HG02970 (cell line): Measurements from ENCODE around the gene PLPPR4.
"Not testable (repeated sequence)": the region's sequence is repeated elsewhere in the genome, so short reads cannot be mapped to it uniquely, and the experiment has no call there.

Experiments
- ATAC-seq: cut with Tn5 transposase; IDR thresholded peaks from one replicate; pipeline ENCODE4 v1.9.1; 2021; ENCODE audit warnings: mild to moderate bottlenecking, moderate library complexity, moderate number of reproducible peaks; ENCODE audit not compliant: unreplicated experiment, low FRiP score

The PLPPR4 gene

DNA sequence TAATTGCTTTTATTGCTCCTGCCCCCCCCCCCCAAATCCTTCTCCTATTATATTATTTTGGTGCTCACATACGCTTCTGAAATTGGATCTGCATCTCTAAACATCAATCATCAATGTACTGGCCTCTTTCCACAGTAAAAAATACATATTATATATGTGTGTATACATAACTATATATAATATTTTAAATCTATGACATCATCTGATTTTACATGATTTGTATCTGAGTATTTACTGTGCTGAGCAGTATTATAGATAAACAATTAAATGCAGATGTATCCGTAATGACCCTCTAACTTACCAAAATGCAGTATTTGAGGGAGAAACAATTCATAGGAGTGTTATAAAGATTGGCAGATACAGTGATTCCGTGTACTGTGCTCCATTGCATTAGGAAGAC lies 832 bp downstream of the PLPPR4 start:
- ATAC-seq, result no peak

DNA sequence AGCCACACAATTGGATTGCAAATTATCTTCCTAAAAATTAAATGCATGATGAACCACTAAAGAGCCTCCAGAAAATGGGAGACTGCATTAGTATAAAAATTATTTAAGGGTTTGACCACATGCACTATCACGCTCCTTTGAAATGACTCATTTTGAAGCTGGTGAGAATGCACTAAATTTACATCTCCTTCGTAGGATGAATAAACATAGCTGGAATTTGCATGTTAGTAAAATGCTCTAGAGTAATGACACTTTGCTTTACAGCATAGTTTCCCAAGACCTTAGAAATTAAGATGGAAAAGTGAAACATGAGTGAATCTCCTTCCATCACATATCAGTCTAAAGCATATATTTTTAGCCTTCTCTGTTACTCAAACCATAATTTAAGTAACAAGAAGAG lies 2.4 kb downstream of the PLPPR4 start:
- ATAC-seq, result no peak

DNA sequence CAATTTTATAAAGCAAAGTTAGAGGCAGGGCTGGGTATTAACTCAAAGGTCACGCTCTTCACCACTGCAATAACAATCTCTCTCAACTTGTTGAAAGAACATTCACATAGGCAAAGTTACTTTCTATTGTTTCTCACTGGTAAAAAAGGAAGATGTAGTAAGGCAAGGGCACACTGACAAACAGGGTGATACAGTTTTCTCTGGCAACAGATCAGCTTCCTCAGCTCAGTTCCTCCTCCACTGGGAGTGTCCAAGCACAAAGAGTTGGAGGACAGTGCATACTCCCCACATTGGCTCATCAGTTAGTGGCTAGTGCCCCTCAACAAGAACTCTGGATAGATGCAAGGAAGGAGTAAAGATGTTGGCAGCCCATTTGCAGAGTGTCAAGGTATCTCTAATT lies 3.7 kb downstream of the PLPPR4 start:
- ATAC-seq, result no peak

DNA sequence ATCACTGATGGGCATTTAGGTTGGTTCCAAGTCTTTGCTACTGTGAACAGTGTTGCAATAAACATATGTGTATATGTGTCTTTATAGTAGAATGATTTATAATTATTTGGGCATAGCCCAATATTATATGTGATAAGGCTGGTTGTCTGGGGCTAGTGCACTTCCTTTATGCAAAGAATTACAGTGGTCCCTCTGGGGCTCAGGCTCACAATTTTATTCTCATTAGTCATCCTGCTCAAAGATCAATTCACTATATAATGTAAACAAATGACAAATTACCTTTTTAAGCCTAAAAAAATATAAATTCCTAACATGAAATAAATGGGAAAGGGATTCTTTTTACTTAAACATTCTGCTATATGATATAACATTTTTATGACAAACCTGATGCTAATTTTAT lies 5.0 kb downstream of the PLPPR4 start:
- no peak for ATAC-seq

DNA sequence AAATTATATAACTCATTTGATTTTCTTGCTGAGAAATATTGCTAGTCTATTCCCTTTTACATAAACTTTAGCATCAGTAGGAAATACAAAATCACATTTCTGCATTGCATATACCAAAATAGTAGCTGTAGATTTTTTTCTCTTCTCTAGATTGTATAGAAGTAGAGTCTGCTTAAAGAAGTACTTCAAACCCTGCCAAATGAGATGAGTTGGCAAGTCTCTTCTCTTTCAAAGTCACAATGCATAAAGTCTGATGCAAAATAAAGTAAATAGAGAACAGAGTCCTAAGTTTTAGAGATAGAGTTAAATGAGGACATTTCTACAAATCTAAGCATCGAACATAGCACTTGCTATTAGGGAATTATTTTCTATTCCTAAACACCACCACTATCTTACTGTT lies 6.4 kb downstream of the PLPPR4 start:
- ATAC-seq, result no peak

DNA sequence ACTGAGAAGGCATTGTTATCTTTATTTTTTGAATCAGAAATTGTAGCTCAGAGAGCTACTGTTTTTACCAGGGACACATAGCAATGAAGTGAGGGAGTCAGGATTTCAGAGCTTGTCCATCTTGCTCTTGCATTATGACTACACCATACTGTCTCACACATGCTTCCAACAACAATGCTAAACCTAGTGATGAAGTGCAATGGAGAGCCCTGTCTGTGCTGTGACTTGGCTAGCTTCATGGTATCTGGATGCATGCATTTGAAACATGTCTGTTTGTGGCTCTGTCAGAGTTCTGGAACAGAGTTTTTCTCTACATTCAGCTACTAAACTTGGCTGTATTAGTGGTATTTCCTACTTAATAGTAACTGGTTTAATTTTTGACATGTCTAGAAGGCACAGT lies 7.0 kb downstream of the PLPPR4 start:
- no peak for ATAC-seq

DNA sequence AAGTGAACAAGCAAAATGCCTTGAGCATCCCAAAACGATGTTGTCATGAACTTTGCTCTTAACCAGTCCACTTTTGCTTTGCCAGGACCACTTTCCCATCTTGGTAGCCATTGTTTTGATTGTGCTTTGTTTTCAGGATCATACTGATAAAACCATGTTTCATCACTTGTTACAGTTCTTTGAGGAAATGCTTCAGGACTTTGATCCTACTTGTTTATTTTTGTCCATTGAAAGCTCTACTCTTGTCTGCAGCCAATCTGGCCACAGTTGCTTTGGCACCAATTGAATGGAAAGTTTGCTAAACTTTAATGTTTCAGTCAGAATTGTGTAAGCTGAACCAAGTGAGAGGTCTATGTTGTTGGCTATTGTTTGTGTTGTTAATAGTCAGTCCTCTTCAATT lies 12.8 kb downstream of the PLPPR4 start:
- no peak for ATAC-seq

DNA sequence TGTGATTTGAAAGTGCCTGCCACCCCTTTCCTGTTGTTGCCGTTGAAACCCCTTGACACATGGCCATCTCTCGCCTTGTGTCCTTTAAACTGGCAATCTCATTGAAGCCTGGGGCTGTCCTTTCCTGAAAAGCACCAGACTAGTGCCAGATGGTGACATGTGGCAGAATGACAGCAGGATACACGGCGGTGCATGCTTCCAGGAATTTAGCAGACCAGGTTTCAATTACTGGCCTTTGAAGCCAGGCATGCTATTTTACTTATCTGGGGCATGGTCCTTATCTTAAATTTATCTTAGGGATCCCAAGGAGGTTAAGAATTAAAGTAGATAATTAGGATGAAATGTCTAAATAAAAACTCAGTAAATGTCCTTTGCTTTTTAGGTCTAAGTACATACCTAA lies 15.2 kb downstream of the PLPPR4 start:
- ATAC-seq, result no peak

DNA sequence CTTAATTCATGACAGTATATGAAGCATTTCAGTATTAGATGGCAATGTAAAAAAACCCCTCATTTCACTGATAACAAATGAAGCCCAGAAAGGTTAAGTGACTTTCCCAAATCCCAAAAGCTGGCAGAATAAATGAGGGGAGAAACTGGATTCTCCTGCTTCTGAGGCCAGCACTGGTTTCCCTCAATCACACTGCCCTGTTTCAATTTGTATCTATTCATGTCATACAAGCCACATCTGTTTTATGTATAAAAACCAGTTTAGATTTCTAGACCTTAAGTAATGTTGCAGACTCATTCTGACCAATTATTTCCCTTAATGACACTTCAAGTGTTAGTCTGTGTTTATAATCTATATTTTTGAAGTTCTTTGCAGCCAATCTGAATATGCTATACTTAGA lies 16.8 kb downstream of the PLPPR4 start:
- ATAC-seq, result no peak

DNA sequence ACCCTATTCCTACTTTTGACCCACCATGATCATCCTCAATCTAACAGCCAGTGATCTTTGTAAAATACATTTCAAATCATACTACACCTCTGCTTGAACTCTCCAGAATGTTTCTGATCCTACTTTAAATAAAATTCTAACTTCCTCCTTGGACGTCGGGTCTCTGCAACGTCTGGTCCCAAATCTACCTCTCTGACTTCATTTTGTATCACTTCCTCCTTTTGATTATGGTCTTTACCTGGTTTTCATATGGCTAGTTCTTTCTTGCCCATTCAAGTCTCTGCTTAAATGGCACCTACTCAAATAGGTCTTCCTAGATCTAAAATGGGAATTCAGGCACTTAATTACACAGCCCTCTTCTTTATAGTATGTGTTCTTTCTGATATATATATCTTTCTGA lies 18.2 kb downstream of the PLPPR4 start:
- ATAC-seq, result no peak

DNA sequence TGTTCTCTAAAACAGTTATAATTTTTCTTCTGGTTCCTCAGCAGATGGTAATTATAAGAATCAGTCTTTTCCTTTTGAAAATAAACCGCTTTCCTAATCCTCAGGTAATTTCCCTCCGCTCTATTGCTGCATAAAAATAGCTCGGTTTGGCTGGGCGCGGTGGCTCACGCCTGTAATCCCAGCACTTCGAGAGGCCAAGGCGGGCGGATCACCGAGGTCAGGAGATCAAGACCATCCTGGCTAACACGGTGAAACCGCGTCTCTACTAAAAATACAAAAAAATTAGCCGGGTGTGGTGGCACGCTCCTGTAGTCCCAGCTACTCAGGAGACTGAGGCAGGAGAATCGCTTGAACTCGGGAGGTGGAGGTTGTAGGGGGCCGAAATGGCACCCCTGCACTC lies 19.2 kb downstream of the PLPPR4 start:
- not testable (repeated sequence) for ATAC-seq

DNA sequence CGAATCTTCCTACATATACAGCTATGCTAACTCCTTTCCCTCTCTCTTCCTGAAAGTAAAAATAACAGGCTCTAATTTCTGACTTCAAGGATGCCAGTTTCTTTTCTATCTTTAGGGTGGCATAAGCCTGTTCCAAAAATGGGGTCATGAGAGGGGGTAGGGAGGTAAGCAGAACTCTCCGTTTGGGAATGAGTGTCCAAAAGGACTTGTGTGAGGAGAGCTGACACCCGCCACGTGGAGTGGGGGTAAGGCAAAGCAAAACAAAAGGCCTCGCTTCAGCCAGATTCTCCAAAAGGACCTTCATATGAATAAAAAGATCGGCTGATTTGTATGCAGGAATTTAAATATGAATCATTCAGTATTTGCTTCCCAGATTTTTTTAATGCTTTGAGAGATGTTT lies 28.6 kb downstream of the PLPPR4 start:
- no peak for ATAC-seq

DNA sequence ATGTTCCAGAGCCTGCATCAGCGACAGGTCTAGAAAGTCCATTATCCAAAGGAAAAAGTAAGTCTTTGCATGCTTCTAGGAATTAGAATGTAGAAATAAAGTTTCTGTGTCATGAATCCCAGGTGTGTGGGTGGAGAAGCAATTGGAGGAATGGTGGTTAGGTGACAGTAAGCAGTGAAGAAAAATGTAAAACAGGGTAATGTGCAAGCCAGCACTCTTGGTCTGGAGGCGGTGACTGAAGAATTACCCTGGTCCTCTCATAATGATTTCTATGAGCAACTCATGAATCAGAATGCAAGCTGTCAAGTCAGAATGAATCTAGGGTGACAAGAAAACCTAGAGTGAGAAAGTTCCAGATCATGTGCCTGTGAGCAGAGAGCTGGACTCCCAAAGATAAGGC lies 33.6 kb downstream of the PLPPR4 start:
- no peak for ATAC-seq

DNA sequence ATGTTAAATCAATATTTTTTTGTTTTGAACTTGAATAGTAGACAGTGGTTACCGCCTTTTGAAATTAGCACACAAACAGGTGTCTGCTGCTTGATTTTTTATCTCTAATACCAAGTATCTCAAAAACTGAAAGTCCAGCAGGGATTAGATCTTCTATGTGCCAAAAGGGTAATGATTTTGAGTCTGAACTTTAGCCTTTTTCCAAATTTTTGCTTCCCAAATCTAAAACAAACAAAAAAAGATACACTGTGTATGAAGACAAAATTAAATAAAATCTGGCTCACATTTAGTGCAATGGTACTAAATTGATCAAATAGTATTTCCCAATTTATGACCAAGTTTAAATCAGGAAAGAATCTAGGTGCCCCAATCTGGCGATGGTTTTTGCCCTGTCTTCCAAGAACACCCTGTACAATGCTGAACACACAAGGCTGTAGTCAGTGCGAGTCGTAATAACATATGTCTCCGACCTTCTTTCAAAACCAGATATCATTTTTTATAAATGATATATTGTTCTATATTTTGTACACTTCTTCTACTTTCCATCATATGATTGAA lies 40.5 kb downstream of the PLPPR4 start:
- no peak for ATAC-seq

DNA sequence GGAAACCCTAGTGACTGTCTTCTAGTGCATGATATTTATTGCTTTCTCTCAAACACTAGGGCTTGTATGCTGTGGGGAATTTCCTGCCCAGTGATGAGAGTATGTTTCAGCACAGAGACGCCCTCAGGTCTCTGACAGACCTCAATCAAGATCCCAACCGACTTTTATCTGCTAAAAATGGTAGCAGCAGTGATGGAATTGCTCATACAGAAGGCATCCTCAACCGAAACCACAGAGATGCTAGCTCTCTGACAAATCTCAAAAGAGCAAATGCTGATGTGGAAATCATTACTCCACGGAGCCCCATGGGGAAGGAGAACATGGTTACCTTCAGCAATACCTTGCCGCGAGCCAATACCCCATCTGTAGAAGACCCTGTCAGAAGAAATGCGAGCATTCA lies 41.3 kb downstream of the PLPPR4 start:
- ATAC-seq, result no peak

DNA sequence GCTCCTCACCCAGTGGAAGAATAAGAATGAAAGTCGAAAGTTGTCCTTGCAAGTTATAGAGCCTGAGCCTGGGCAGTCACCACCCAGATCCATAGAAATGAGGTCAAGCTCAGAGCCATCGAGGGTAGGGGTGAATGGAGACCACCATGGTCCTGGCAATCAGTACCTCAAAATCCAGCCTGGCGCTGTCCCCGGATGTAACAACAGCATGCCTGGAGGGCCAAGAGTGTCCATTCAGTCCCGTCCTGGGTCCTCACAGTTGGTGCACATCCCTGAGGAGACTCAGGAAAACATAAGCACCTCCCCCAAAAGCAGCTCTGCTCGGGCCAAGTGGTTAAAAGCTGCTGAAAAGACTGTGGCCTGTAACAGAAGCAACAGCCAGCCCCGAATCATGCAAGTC lies 41.8 kb downstream of the PLPPR4 start:
- ATAC-seq, result no peak

DNA sequence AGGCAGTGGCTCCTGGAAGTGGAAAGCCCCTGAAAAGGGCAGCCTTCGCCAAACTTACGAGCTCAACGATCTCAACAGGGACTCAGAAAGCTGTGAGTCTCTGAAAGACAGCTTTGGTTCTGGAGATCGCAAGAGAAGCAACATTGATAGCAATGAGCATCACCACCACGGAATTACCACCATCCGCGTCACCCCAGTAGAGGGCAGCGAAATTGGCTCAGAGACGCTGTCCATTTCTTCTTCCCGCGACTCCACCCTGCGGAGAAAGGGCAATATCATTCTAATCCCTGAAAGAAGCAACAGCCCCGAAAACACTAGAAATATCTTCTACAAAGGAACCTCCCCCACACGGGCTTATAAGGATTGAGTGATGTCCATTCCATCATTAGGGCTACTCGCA lies 42.4 kb downstream of the PLPPR4 start:
- no peak for ATAC-seq

DNA sequence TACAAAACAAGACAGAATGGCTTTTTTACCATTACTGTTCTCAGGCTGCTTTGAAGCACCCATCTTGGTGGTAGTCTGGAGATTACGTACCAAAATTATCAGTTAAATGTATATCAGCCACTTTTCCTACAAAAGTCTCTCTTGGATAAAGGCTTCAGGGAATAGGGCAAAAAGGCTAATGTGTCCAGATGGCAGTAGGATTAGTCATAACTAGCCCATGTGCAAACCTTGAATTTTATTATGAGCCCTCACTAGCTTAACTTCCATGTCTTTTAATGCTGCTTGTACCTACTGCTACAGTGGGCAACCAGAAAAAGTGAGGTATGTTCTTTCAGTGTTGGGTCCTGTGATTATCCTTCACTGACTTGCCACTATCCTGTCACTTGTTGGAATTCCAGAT lies 51.0 kb downstream of the PLPPR4 start:
- no peak for ATAC-seq

DNA sequence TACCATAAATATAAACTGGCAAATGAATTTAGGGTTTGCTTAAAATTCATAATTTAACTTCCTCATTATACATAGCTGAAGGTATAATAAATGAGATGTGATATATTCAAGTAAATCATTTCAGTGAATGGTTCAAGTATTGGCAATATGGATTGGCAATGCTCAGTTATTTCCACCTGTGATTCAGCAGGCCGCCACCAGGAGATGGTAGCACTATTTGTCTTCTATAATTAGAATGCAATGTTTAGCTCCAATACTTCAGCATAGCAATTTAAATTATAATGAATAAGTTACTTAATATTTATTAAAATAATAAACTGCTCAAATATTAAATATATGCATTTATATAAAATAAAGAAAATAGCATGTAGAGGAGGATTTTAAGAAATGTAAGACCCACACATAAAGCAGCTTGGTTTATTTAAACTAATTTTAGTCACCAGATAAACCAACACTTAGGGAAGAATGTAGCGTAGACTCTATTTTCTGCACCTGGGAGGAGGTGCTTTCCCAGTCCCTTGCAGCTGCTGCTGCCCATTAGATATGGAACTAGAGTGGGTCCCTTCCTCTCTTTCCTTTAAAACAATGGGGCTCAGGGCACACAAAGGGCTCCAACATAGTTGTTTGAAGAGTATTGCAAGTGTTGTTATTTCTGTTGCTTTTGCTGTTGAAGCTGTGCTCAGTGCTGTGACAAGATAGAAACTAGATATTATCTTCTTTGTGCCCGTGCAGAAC lies 62.1 kb downstream of the PLPPR4 start:
- ATAC-seq, result no peak

DNA sequence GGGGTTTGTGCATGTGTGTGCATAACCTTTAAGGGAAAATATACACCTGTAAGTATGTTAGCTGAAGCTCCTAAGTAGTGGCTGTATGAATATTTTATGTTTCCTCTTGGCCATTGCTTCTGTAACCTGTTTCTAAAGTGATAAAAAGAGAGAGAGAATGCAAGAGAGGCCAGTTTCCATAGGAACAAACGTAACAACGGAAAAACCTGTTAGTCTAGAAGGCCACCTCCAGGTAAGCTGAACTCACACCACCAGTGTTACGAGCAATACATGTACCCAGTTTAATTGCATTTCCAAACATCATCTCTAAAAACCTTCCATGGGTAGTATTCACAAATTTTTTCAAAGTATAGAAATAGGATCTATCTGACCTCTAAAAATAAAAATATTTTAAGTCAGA lies 63.1 kb downstream of the PLPPR4 start:
- no peak for ATAC-seq

DNA sequence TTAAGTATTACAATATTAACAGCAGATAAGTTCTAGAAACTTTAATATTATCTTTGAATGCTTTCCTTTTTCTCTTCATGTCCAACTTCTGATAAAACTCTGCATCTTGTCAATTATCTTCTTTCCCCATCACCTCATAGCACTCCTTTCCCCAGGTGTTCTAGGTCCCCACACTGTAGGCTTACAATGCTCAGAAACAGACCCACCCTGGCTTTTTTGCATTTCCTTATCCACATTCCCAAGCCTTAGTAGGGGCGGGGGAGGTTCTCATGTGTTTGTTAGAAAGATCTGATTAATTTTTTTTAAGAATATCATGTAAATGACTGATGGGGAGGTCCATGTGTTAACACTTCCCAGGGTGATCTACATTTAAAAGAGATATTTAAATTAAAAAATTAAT lies 63.9 kb downstream of the PLPPR4 start:
- no peak for ATAC-seq

DNA sequence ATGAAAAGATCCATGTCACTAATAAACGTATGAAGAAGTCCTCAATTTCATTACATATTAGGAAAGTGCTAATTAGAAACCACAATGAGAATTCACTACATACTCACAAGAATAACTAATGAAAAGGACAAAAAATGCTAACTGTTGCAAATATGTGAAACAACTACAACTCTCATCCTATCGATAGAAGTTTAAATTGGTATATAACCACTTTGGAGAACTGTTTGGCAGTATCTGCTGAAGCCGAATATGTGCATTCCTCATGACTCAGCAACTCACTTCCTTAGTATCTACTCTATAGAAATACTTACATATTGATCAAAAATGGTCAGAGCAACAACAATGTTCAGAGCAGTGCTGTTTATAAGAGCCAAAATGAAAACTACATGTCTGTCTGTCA lies 66.8 kb downstream of the PLPPR4 start:
- no peak for ATAC-seq

DNA sequence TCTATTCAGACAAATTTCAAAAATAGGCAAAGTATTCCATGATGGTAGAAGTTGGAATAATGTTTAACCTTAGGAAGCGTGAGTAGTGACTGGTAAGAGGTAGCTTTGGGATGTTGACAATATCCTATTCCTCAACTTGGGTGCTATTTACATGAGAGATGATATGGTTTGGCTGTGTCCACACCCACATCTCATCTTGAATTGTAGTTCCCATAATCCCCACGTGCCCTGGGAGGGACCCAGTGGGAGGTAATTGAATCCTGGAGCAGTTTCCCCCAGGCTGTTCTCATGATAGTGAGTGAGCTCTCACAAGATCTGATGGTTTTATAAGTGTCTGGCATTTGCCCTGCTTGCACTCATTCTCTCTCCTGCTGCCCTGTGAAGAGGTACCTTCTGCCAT lies 67.3 kb downstream of the PLPPR4 start:
- no peak for ATAC-seq
